ENCODE results near the gene HCRTR1. TPM values are rescaled to one million over a fixed set of nuclear protein-coding genes. Genes with fewer than 3 reads are reported as not detected.

Gene HCRTR1
- polyA plus RNA-seq, 1 donor from 2014 or later = 0.37 TPM

DNA sequence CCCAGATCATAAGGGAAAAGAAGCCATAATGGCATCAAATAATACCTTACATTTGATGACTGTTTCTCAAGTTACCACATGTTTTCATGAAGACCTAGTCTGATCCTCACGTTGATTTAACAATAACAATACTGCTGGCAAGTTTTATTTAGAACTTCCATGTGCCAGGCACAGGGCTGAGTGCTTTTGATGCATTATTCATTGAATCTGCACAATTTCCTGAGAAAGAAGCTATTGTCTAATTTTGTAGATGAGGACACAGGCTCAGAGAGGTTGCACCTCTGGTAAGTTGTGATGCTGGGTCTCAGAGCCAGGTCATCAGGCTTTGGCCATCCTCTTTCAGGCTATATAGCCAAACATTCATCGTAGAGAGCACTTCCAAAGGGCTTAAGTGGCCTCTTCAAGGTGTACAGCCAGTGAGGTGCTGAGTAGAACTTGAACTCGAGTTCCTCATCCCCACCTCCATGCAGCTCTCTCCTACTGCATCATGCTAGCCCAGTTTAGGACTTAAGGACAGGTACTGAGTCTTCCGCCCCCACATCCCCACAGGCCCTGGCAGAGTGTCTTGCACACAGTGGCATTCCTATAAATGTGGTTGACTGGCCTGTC is 35.5 kb downstream of the HCRTR1 start:
- peak overlapping the region; percentile 68 for H3K9ac ChIP-seq (ENCODE audit: low read length)
- no peaks in the 10 kb centered on the region for H3K79me2 ChIP-seq (replicated peaks; ENCODE audit: insufficient read depth, low read length)
- H3K9me2 ChIP-seq (ENCODE audit: insufficient read depth, low read length) = no peaks in the 10 kb centered on the region
- no peaks in the 10 kb centered on the region for H3K36me3 ChIP-seq (ENCODE audit: insufficient read depth, low read length)
- no peaks in the 10 kb centered on the region for H3K9me3 ChIP-seq (ENCODE audit: low read length)
- H3K27ac ChIP-seq (ENCODE audit: low read length) = peak overlapping the region; percentile 94
- TF ChIP-seq EP300 (conservative IDR thresholded peaks at IDR 0.05; ENCODE audit: poor library complexity, severe bottlenecking) = no peak
- no peak for TF ChIP-seq RAD21 (conservative IDR thresholded peaks at IDR 0.05)
- TF ChIP-seq EZH2 (IDR thresholded peaks at IDR 0.05; ENCODE audit: borderline replicate concordance, insufficient read depth, low read length, poor library complexity, severe bottlenecking) = no peak
- TF ChIP-seq, protein P1, sequence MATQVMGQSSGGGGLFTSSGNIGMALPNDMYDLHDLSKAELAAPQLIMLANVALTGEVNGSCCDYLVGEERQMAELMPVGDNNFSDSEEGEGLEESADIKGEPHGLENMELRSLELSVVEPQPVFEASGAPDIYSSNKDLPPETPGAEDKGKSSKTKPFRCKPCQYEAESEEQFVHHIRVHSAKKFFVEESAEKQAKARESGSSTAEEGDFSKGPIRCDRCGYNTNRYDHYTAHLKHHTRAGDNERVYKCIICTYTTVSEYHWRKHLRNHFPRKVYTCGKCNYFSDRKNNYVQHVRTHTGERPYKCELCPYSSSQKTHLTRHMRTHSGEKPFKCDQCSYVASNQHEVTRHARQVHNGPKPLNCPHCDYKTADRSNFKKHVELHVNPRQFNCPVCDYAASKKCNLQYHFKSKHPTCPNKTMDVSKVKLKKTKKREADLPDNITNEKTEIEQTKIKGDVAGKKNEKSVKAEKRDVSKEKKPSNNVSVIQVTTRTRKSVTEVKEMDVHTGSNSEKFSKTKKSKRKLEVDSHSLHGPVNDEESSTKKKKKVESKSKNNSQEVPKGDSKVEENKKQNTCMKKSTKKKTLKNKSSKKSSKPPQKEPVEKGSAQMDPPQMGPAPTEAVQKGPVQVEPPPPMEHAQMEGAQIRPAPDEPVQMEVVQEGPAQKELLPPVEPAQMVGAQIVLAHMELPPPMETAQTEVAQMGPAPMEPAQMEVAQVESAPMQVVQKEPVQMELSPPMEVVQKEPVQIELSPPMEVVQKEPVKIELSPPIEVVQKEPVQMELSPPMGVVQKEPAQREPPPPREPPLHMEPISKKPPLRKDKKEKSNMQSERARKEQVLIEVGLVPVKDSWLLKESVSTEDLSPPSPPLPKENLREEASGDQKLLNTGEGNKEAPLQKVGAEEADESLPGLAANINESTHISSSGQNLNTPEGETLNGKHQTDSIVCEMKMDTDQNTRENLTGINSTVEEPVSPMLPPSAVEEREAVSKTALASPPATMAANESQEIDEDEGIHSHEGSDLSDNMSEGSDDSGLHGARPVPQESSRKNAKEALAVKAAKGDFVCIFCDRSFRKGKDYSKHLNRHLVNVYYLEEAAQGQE (IDR thresholded peaks at IDR 0.05; ENCODE audit: borderline replicate concordance) = no peak
- no peak for TF ChIP-seq POLR2AphosphoS5 (IDR thresholded peaks at IDR 0.05)
- TF ChIP-seq, protein P2, sequence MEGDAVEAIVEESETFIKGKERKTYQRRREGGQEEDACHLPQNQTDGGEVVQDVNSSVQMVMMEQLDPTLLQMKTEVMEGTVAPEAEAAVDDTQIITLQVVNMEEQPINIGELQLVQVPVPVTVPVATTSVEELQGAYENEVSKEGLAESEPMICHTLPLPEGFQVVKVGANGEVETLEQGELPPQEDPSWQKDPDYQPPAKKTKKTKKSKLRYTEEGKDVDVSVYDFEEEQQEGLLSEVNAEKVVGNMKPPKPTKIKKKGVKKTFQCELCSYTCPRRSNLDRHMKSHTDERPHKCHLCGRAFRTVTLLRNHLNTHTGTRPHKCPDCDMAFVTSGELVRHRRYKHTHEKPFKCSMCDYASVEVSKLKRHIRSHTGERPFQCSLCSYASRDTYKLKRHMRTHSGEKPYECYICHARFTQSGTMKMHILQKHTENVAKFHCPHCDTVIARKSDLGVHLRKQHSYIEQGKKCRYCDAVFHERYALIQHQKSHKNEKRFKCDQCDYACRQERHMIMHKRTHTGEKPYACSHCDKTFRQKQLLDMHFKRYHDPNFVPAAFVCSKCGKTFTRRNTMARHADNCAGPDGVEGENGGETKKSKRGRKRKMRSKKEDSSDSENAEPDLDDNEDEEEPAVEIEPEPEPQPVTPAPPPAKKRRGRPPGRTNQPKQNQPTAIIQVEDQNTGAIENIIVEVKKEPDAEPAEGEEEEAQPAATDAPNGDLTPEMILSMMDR (IDR thresholded peaks at IDR 0.05; ENCODE audit: poor library complexity, severe bottlenecking) = no peak
- no peak for TF ChIP-seq MXI1 (conservative IDR thresholded peaks at IDR 0.05; ENCODE audit: poor library complexity, severe bottlenecking)
- no peak for TF ChIP-seq SMC3 (conservative IDR thresholded peaks at IDR 0.05; ENCODE audit: poor library complexity)
- no peak for TF ChIP-seq TAF1 (IDR thresholded peaks at IDR 0.05; ENCODE audit: low read depth)
- H3K4me2 ChIP-seq (ENCODE audit: low read length) = peak overlapping the region; percentile 23
- no peaks in the 10 kb centered on the region for H4K20me1 ChIP-seq (ENCODE audit: insufficient read depth)
- no peaks in the 10 kb centered on the region for H3K27me3 ChIP-seq (ENCODE audit: insufficient read depth, low read depth, low read length)
- peak overlapping the region; percentile 57 for H3K4me3 ChIP-seq (ENCODE audit: low read length)
- H3F3A ChIP-seq (ENCODE audit: insufficient read depth, low read length, poor library complexity, severe bottlenecking) = peaks cover 3% of the 10 kb centered on the region
- H2AFZ ChIP-seq (ENCODE audit: low read depth, low read length) = no peak overlapping the region

DNA sequence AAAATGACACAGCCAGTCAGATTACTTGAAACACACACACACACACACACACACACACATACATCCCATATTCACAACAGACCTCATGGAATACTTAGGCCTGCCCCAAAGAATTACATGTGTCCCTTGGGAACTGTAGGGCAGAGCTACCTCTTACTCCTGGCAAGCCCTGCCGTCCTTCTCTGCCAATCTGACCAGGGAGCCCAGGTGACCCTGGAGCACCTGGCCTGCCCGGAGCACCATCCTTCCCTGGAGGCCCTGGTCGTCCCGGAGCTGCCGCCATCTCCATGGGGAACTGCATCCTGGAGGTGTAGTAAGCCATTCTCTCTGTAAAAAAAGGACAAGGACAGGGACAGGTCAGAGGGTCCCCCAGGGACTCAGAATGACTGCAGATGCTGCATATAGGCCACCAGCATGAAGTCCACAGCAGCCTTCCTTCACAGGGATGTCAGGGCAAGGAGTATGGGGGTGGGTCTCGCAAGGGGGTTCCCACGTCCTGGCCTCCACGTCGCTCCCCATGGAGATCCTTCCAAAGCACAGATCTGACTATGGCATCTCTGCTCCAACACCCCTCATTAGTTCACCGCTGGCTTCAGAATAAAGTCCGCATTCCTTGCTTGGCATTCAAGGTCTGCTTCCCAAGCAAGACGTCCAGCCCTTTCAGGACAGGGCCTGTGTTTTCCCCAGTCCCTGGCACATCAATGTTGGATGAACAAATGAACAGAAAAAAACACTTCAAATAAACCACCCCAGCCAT is 36.4 kb downstream of the HCRTR1 start:
- H2AFZ ChIP-seq (ENCODE audit: low read depth, low read length) = no peak overlapping the region
- peak overlapping the region; percentile 94 for H3K27ac ChIP-seq (ENCODE audit: low read length)
- peaks cover 3% of the 10 kb centered on the region for H3F3A ChIP-seq (ENCODE audit: insufficient read depth, low read length, poor library complexity, severe bottlenecking)
- no peaks in the 10 kb centered on the region for H3K36me3 ChIP-seq (ENCODE audit: insufficient read depth, low read length)
- no peaks in the 10 kb centered on the region for H3K27me3 ChIP-seq (ENCODE audit: insufficient read depth, low read depth, low read length)
- H4K20me1 ChIP-seq (ENCODE audit: insufficient read depth) = no peaks in the 10 kb centered on the region
- no peaks in the 10 kb centered on the region for H3K79me2 ChIP-seq (replicated peaks; ENCODE audit: insufficient read depth, low read length)
- no peaks in the 10 kb centered on the region for H3K9me3 ChIP-seq (ENCODE audit: low read length)
- H3K4me2 ChIP-seq (ENCODE audit: low read length) = peak overlapping the region; percentile 56
- H3K4me3 ChIP-seq (ENCODE audit: low read length) = peak overlapping the region; percentile 57
- peak overlapping the region; percentile 68 for H3K9ac ChIP-seq (ENCODE audit: low read length)
- no peaks in the 10 kb centered on the region for H3K9me2 ChIP-seq (ENCODE audit: insufficient read depth, low read length)
- TF ChIP-seq RAD21 (conservative IDR thresholded peaks at IDR 0.05) = no peak
- TF ChIP-seq, protein P1 (IDR thresholded peaks at IDR 0.05; ENCODE audit: borderline replicate concordance) = no peak
- TF ChIP-seq SMC3 (conservative IDR thresholded peaks at IDR 0.05; ENCODE audit: poor library complexity) = no peak
- TF ChIP-seq, protein P2 (IDR thresholded peaks at IDR 0.05; ENCODE audit: poor library complexity, severe bottlenecking) = no peak
- no peak for TF ChIP-seq EZH2 (IDR thresholded peaks at IDR 0.05; ENCODE audit: borderline replicate concordance, insufficient read depth, low read length, poor library complexity, severe bottlenecking)
- no peak for TF ChIP-seq POLR2AphosphoS5 (IDR thresholded peaks at IDR 0.05)
- no peak for TF ChIP-seq EP300 (conservative IDR thresholded peaks at IDR 0.05; ENCODE audit: poor library complexity, severe bottlenecking)
- TF ChIP-seq TAF1 (IDR thresholded peaks at IDR 0.05; ENCODE audit: low read depth) = no peak
- TF ChIP-seq MXI1 (conservative IDR thresholded peaks at IDR 0.05; ENCODE audit: poor library complexity, severe bottlenecking) = no peak
